Fibroblast of lung (primary cell): ENCODE data around the gene TUT1. TPM values are rescaled to one million over a fixed set of nuclear protein-coding genes. Genes with fewer than 3 reads are reported as not detected.
"Not testable (repeated sequence)": the region's sequence is repeated elsewhere in the genome, so short reads cannot be mapped to it uniquely, and the experiment has no call there.

ENCODE experiments used
- DNase-seq, 2 donors: peaks; one replicate each; pipeline versions ENCODE4 v3.0.0 to v3.0.0-alpha.2; 2010; ENCODE audit warnings: low read depth in 2 of 2
- H2AFZ ChIP-seq: 2 replicates; pipeline ENCODE4 v1.5.1; 2012; ENCODE audit warnings: low read length, control low read depth, inconsistent platforms
- H3K27ac ChIP-seq: 2 replicates; pipeline ENCODE4 v1.5.1; 2011; ENCODE audit warnings: low read length, control low read depth; ENCODE audit not compliant: insufficient read depth
- H3K27me3 ChIP-seq: 2 replicates; pipeline ENCODE4 v1.5.1; 2011; ENCODE audit warnings: mild to moderate bottlenecking, low read length; ENCODE audit not compliant: control insufficient read depth, insufficient read depth
- H3K36me3 ChIP-seq: 2 replicates; pipeline ENCODE4 v1.5.1; 2011; ENCODE audit warnings: low read length; ENCODE audit not compliant: control insufficient read depth, insufficient read depth
- H3K4me1 ChIP-seq: 2 replicates; pipeline ENCODE4 v1.5.1; 2011; ENCODE audit warnings: low read length; ENCODE audit not compliant: control insufficient read depth, insufficient read depth; ENCODE audit errors: extremely low read depth
- H3K4me2 ChIP-seq: 2 replicates; pipeline ENCODE4 v1.5.1; 2011; ENCODE audit warnings: low read length, control low read depth; ENCODE audit not compliant: insufficient read depth; ENCODE audit errors: extremely low read depth
- H3K4me3 ChIP-seq, 4 experiments: fragments of 200-600 bp in 1 of 4; sonication (generic) in 1 of 4; replicated peaks in 1 of 4; 2 replicates each; pipeline ENCODE4 v1.5.1; 2011 to 2016; ENCODE audit warnings: low read length in 4 of 4, low read depth in 3 of 4, mild to moderate bottlenecking in 3 of 4, control low read depth in 2 of 4, inconsistent platforms in 1 of 4, mixed read lengths in 1 of 4; ENCODE audit not compliant: insufficient read depth in 1 of 4; ENCODE audit errors: control extremely low read depth in 1 of 4
- H3K79me2 ChIP-seq: 2 replicates; pipeline ENCODE4 v1.5.1; 2012; ENCODE audit warnings: mild to moderate bottlenecking, low read length, inconsistent platforms; ENCODE audit not compliant: control insufficient read depth, insufficient read depth
- H3K9ac ChIP-seq: 2 replicates; pipeline ENCODE4 v1.5.1; 2011; ENCODE audit warnings: mild to moderate bottlenecking, low read length, control low read depth; ENCODE audit not compliant: insufficient read depth
- H3K9me3 ChIP-seq: 2 replicates; pipeline ENCODE4 v1.5.1; 2012; ENCODE audit warnings: low read depth, low read length; ENCODE audit not compliant: control insufficient read depth, insufficient read depth
- H4K20me1 ChIP-seq: 2 replicates; pipeline ENCODE4 v1.5.1; 2011; ENCODE audit warnings: low read length; ENCODE audit not compliant: control insufficient read depth, insufficient read depth; ENCODE audit errors: extremely low read depth
- EZH2 ChIP-seq: IDR thresholded peaks from 2 replicates; pipeline ENCODE4 v1.5.1; 2012; ENCODE audit warnings: low read length, control low read depth, mild to moderate bottlenecking; ENCODE audit errors: missing control alignments
- polyA plus RNA-seq, 2 donors: library from polyadenylated mRNA; depleted of rRNA in 1 of 2; stranded (reverse) in 1 of 2; unstranded in 1 of 2; fragments of >200 nt; gene quantifications; 2 replicates each; pipeline ENCODE4 v1.2.1, GENCODE V29; 2011 to 2012; ENCODE audit warnings: missing spikeins in 1 of 2
- total RNA-seq: library from RNA; depleted of rRNA; stranded (reverse); fragments of >200 nt; gene quantifications from 2 replicates; pipeline ENCODE4 v1.2.1, GENCODE V29; 2014
- TF ChIP-seq, protein P1 (sequence below), 2 donors: IDR thresholded peaks in 1 of 2; conservative IDR thresholded peaks in 1 of 2; 1 replicate in 1 of 2; 2 replicates in 1 of 2; pipeline ENCODE4 v1.5.1; 2011 to 2012; ENCODE audit warnings: low read length in 2 of 2, control low read depth in 1 of 2, inconsistent platforms in 1 of 2, low read depth in 1 of 2, mild to moderate bottlenecking in 1 of 2

The TUT1 gene
- total and polyA plus RNA-seq, 2 donors (not counting 1 experiment from before 2014, with no cell fraction given): 5.5 to 7.8 TPM

DNA sequence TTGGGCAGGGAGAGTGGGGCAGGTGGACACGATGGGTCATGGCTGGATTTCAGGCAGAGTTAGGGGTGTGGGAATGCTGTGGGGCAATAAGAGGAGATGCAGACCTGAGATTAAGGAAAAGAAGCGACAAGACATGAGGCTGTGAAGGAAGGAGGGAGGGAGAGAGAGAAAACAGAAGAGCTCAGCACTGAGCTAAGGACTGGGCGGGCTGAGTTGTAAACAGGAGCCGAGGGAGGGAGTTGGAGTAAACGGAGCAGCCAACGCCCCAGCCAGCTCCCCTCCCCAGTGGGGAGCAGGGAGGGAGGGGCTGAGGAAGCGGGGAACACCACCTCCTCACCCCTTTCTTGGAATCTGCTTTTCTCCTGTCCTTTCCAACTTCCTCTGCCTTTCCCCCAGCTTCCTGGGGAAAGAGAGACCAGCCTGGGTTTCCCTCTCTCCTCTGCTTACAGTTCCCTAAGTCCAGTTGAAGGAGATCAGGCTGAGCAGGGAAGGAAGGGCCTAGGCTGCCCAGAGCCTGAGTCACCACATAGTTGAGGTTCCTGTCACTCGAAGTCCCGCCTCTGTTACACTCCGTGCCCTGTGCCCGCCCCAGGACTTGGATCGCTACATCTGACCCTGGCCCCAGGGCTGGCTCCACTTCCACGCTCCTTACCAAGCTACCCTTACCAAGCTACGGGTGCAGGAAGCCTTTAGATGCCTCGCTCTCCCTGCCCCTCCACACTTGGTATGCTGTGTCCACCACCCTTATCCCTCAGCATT, 38.1 kb downstream of the TUT1 start:
- Histone ChIP-seq H3K27me3 (no peaks in the 10 kb centered on the region), H3K4me2 (peak overlapping the region; percentile 100), H3K27ac (peak overlapping the region; percentile 99), H3K4me1 (peaks cover 48% of the 10 kb centered on the region), H2AFZ (peak overlapping the region; percentile 34), H3K4me3 (peak overlapping the region; percentile 47 to 60 (median 50)), H3K9me3 (no peaks in the 10 kb centered on the region), H3K79me2 (peaks cover 13% of the 10 kb centered on the region), H3K9ac (peak overlapping the region; percentile 76), H3K36me3 (no peaks in the 10 kb centered on the region), H4K20me1 (no peaks in the 10 kb centered on the region)
- TF ChIP-seq, protein P1, sequence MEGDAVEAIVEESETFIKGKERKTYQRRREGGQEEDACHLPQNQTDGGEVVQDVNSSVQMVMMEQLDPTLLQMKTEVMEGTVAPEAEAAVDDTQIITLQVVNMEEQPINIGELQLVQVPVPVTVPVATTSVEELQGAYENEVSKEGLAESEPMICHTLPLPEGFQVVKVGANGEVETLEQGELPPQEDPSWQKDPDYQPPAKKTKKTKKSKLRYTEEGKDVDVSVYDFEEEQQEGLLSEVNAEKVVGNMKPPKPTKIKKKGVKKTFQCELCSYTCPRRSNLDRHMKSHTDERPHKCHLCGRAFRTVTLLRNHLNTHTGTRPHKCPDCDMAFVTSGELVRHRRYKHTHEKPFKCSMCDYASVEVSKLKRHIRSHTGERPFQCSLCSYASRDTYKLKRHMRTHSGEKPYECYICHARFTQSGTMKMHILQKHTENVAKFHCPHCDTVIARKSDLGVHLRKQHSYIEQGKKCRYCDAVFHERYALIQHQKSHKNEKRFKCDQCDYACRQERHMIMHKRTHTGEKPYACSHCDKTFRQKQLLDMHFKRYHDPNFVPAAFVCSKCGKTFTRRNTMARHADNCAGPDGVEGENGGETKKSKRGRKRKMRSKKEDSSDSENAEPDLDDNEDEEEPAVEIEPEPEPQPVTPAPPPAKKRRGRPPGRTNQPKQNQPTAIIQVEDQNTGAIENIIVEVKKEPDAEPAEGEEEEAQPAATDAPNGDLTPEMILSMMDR (conservative IDR thresholded peaks at IDR 0.05 in 1 of 2, IDR thresholded peaks at IDR 0.05 in 1 of 2; ENCODE audit: low read depth in 1 of 2, low read length in 2 of 2): no peak
- no peak for TF ChIP-seq EZH2
- DNase-seq: peak; percentile 96 to 98

DNA sequence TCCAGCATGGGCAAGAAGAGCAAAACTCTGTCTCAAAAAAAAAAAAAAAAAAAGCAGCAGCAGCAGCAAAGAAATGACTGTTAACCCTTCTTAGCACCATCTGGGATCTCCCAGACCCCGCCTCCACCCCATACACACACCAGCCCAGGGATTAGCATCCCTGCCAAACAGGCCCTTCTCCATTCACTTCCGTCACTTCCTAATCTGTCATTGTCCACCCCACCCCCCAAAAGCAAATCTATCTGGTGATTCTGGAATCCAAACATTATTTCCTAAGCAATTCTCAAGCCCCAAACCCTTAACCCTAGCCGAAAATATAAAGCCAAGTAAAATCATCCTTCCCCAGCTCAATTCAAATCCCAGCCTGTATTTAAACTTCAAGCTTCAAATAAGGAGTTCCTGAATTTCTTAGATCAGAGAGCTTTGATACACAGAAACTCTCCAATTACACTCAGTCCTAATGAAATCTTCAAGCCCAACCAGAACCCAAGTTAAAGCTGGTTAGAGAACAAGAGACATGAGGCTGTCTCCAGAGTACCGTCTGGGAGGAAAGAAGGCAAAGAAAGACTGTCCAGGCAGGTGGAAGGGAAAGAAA, 38.7 kb downstream of the TUT1 start:
- Histone ChIP-seq H3K27me3 (no peaks in the 10 kb centered on the region), H3K79me2 (peaks cover 18% of the 10 kb centered on the region), H2AFZ (peak overlapping the region; percentile 34), H3K9me3 (no peaks in the 10 kb centered on the region), H3K4me1 (peaks cover 52% of the 10 kb centered on the region), H3K4me2 (peak overlapping the region; percentile 100), H3K4me3 (peak overlapping the region; percentile 47 to 60 (median 50)), H3K27ac (peak overlapping the region; percentile 99), H3K9ac (peak overlapping the region; percentile 76), H3K36me3 (no peaks in the 10 kb centered on the region), H4K20me1 (no peaks in the 10 kb centered on the region)
- DNase-seq: peak in 1 of 2 donors; percentile 72
- no peak for TF ChIP-seq EZH2
- TF ChIP-seq, protein P1 (conservative IDR thresholded peaks at IDR 0.05 in 1 of 2, IDR thresholded peaks at IDR 0.05 in 1 of 2; ENCODE audit: low read depth in 1 of 2, low read length in 2 of 2): no peak

DNA sequence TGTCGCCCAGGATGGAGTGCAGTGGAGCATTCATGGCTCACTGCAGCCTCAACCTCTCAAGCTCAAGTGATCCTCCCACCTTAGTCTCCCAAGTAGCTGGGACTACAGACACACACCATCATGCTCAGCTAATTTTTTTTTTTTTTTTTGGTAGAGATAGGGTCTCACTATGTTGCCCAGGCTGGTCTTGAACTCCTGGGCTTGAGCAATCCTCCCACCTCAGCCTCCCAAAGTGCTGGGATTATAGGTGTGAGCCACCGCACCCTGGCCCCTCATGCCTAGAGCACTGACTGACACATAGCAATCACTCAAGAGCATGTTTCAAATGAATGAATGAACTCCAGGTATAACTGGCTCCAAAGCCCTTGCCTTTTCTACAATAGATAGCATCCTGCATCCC, 40.8 kb downstream of the TUT1 start:
- Histone ChIP-seq H3K4me1 (peaks cover 36% of the 10 kb centered on the region), H3K79me2 (peaks cover 36% of the 10 kb centered on the region)
- H3K27ac ChIP-seq: not testable (repeated sequence)

More for the DNA sequence above, 40.8 kb downstream of the TUT1 start:
- H3K27me3 ChIP-seq, H2AFZ ChIP-seq, DNase-seq, H3K4me2 ChIP-seq, H4K20me1 ChIP-seq, H3K36me3 ChIP-seq, H3K4me3 ChIP-seq, H3K9me3 ChIP-seq, H3K9ac ChIP-seq: not testable (repeated sequence)
